HFFc6 (cell line): ENCODE measurements around the gene IGSF9B. TPM values are rescaled to one million over a fixed set of nuclear protein-coding genes. Genes with fewer than 3 reads are reported as not detected.

ENCODE experiments used
- DNase-seq: peaks from one replicate; pipeline ENCODE4 v3.0.0-alpha.2; 2018
- H3K27ac Mint-ChIP-seq: 2 replicates; pipeline ENCODE4 v1.8.0; 2020; ENCODE audit warnings: mild to moderate bottlenecking, mixed read lengths
- H3K27me3 Mint-ChIP-seq: 2 replicates; pipeline ENCODE4 v1.8.0; 2021; ENCODE audit warnings: mild to moderate bottlenecking, moderate library complexity, mixed read lengths; ENCODE audit not compliant: insufficient read depth
- H3K36me3 Mint-ChIP-seq: 2 replicates; pipeline ENCODE4 v1.8.0; 2021; ENCODE audit warnings: low read depth, mixed read lengths
- H3K4me1 Mint-ChIP-seq: 2 replicates; pipeline ENCODE4 v1.8.0; 2020; ENCODE audit warnings: low read depth, mixed read lengths
- H3K4me3 Mint-ChIP-seq: 2 replicates; pipeline ENCODE4 v1.8.0; 2020; ENCODE audit warnings: mild to moderate bottlenecking, moderate library complexity, mixed read lengths
- H3K9me3 Mint-ChIP-seq: 2 replicates; pipeline ENCODE4 v1.8.0; 2020; ENCODE audit warnings: mild to moderate bottlenecking, mixed read lengths
- total RNA-seq, 6 experiments: library from RNA; stranded (reverse); fragmentation: NEBNext Ultra II Directional; extraction: Animal tissue kit (Norgen Biotek cat#: 25700); gene quantifications; 2 replicates in 1 of 6; 3 replicates in 5 of 6; pipeline ENCODE4 v1.2.3, GENCODE V29; 2021
- TF ChIP-seq, protein P1 (sequence below): fragments of 200-600 bp; sonication (generic); IDR thresholded peaks from 2 replicates; pipeline ENCODE4 v1.5.0; 2021; ENCODE audit warnings: antibody characterized with exemption, mild to moderate bottlenecking

Gene IGSF9B
- total RNA-seq, 6 experiments from 2014 or later: not detected

DNA sequence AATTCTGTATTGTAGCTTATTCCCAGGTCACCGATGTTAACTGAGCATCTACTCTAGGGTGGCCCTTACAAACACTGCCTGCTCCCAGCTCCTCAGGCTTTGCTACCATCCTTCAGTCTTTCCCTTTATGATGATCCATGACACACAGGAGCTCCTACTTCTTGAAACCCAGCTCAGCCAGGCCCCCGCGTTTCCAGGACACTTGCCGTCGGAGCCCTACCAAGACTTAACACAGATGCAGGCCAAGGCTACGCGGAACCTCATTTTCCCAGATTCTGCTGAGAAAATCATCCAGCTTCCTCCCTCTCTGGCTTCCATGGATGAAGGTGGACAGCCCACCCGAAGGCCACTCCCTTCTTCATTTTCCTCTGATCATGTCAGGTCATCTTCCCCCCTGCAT, 18.6 kb downstream of the IGSF9B start:
- Mint-ChIP-seq H3K4me3 (no peak overlapping the region), H3K9me3 (peaks cover 16% of the 10 kb centered on the region), H3K27ac (no peak overlapping the region), H3K4me1 (peaks cover 6% of the 10 kb centered on the region), H3K27me3 (peaks cover 25% of the 10 kb centered on the region), H3K36me3 (peaks cover 13% of the 10 kb centered on the region)
- no peak for DNase-seq
- TF ChIP-seq, protein P1, sequence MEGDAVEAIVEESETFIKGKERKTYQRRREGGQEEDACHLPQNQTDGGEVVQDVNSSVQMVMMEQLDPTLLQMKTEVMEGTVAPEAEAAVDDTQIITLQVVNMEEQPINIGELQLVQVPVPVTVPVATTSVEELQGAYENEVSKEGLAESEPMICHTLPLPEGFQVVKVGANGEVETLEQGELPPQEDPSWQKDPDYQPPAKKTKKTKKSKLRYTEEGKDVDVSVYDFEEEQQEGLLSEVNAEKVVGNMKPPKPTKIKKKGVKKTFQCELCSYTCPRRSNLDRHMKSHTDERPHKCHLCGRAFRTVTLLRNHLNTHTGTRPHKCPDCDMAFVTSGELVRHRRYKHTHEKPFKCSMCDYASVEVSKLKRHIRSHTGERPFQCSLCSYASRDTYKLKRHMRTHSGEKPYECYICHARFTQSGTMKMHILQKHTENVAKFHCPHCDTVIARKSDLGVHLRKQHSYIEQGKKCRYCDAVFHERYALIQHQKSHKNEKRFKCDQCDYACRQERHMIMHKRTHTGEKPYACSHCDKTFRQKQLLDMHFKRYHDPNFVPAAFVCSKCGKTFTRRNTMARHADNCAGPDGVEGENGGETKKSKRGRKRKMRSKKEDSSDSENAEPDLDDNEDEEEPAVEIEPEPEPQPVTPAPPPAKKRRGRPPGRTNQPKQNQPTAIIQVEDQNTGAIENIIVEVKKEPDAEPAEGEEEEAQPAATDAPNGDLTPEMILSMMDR: no peak

GRCh38 chr11:133937468-133937867, 19.3 kb downstream of the IGSF9B start:
- peaks cover 13% of the 10 kb centered on the region for H3K36me3 Mint-ChIP-seq
- no peak overlapping the region for H3K27ac Mint-ChIP-seq
- no peak for DNase-seq
- H3K4me3 Mint-ChIP-seq: no peak overlapping the region
- H3K4me1 Mint-ChIP-seq: peaks cover 6% of the 10 kb centered on the region
- peaks cover 16% of the 10 kb centered on the region for H3K9me3 Mint-ChIP-seq
- peaks cover 22% of the 10 kb centered on the region for H3K27me3 Mint-ChIP-seq
- TF ChIP-seq, protein P1: no peak

GRCh38 chr11:133937015-133937414, 19.8 kb downstream of the IGSF9B start:
- H3K27ac Mint-ChIP-seq: no peak overlapping the region
- H3K9me3 Mint-ChIP-seq: peaks cover 16% of the 10 kb centered on the region
- peaks cover 13% of the 10 kb centered on the region for H3K36me3 Mint-ChIP-seq
- H3K4me3 Mint-ChIP-seq: no peak overlapping the region
- TF ChIP-seq, protein P1: no peak
- H3K27me3 Mint-ChIP-seq: peaks cover 21% of the 10 kb centered on the region
- peaks cover 6% of the 10 kb centered on the region for H3K4me1 Mint-ChIP-seq
- DNase-seq: no peak

DNA sequence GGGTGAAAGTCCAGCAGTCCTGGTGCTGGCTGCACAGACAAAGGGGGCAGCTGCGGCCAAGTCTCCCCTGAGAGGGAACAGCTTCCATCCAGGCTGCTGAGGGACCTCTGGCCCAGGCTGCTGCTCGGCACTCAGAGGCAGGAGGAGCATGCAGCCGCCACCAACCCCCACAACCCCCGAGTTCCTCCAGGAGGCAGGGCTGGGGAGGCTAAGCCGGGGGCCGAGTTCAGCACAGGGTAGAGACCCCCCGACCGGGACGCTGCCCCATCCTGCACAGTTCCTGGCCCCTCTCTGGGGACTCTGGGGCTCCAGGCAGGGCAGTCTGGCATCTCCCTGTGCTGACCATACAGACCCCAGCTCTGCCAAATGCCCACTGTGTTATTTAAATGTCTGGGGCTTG, 20.2 kb downstream of the IGSF9B start:
- Mint-ChIP-seq H3K27ac (no peak overlapping the region), H3K4me1 (peaks cover 6% of the 10 kb centered on the region), H3K4me3 (no peak overlapping the region), H3K9me3 (peaks cover 16% of the 10 kb centered on the region), H3K27me3 (peaks cover 21% of the 10 kb centered on the region), H3K36me3 (peaks cover 13% of the 10 kb centered on the region)
- TF ChIP-seq, protein P1: no peak
- DNase-seq: no peak

GRCh38 chr11:133936136-133936535, 20.6 kb downstream of the IGSF9B start:
- no peak for DNase-seq
- H3K4me3 Mint-ChIP-seq: no peak overlapping the region
- peaks cover 6% of the 10 kb centered on the region for H3K4me1 Mint-ChIP-seq
- H3K9me3 Mint-ChIP-seq: peaks cover 16% of the 10 kb centered on the region
- TF ChIP-seq, protein P1: no peak
- peaks cover 13% of the 10 kb centered on the region for H3K36me3 Mint-ChIP-seq
- peaks cover 21% of the 10 kb centered on the region for H3K27me3 Mint-ChIP-seq
- no peak overlapping the region for H3K27ac Mint-ChIP-seq

GRCh38 chr11:133935551-133935910, 21.2 kb downstream of the IGSF9B start:
- DNase-seq: no peak
- H3K4me3 Mint-ChIP-seq: no peak overlapping the region
- H3K36me3 Mint-ChIP-seq: peaks cover 12% of the 10 kb centered on the region
- H3K27ac Mint-ChIP-seq: no peak overlapping the region
- TF ChIP-seq, protein P1: no peak
- peaks cover 21% of the 10 kb centered on the region for H3K27me3 Mint-ChIP-seq
- H3K9me3 Mint-ChIP-seq: peaks cover 14% of the 10 kb centered on the region
- H3K4me1 Mint-ChIP-seq: peaks cover 6% of the 10 kb centered on the region
